Stimulated activated CD4-positive, alpha-beta T cell treated with anti-CD3 and anti-CD28 coated beads, Interleukin-2, amount 100 ng/mL, for 24 hours (primary cell): ENCODE measurements around the gene GTF2H2.
"Not testable (repeated sequence)": the region's sequence is repeated elsewhere in the genome, so short reads cannot be mapped to it uniquely, and the experiment has no call there.

Experiments
- DNase-seq, 2 donors: peaks; one replicate each; pipeline ENCODE4 v3.0.0-alpha.2; 2020

Gene GTF2H2

DNA sequence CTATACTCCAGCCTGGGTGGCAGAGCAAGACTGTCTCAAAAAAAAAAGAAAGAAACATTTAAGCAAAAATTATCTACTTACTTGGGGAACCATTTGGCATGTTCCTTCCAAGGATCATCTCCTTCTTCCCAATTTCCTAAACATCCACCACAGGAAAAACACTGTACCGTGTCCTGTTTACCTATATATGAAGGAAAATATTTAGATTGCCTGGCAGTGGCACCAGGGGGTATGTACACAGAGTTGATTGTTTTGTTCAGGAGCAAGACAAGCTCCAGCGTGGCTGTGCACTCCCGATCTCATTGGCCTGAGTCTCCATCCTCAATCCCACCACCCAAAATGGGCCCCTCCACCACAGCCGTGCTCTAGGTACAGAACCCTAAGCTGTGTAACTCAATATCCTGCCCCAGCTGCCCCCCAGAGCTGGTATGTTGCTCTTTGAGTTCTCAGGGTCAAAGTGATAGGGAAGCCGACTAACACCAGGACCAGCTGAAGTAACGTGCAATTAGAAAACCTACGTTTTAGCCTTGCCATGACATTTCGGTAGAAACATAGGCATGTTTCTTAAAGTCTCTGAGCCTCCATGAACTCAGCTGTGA lies 56.2 kb downstream of the GTF2H2 start:
- DNase-seq = no peak

DNA sequence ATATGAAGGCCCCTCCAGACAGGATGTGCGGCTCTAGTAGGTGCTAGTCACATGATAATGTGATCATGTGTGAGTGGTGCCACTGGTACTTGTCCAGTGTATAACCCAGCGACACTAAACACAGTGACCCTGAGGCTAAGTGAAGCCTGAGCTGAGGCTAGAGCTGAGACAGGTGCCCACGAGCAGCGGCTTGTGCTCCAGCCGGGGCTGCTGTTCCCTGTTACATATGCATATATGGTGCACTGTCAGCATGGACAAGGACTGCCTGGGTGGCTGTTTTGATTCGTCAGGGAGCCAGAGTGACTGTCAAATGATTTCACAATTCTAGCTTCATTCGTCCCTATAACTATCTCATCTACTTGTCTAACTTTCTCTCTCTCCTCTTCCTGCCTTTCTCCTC lies 60.5 kb downstream of the GTF2H2 start:
- DNase-seq = not testable (repeated sequence)
